Skin of body (tissue), 2 donors: Measurements from ENCODE around the gene GUK1. TPM values are rescaled to one million over a fixed set of nuclear protein-coding genes. Genes with fewer than 3 reads are reported as not detected.

Source experiments
- small RNA-seq: library from RNA; depleted of rRNA; stranded (forward); fragments of <200 nt; gene quantifications from one replicate; pipeline ENCODE3, GENCODE V24; 2014; ENCODE audit warnings: low replicate concordance
- total RNA-seq: library from RNA; depleted of rRNA; stranded (reverse); fragments of >200 nt; gene quantifications from one replicate; pipeline ENCODE4 v1.2.3, GENCODE V29; 2014

GUK1 gene
- total RNA-seq, 1 donor from 2014 or later: 146 TPM

Small RNA genes within 50 kb of the gene (small RNA-seq; reads per million reads assigned to genes)
- gene AL359510.1: not detected

Other genes with a start within 250 kb of the GUK1 start
- gene WNT9A, start 192.3 kb upstream of the GUK1 start, total RNA-seq: 1.5 TPM
- gene WNT3A, start 133.3 kb upstream of the GUK1 start, total RNA-seq: 0.39 TPM
- gene ARF1, start 57.6 kb upstream of the GUK1 start, total RNA-seq: 120 TPM
- gene C1orf35, start 37.0 kb upstream of the GUK1 start, total RNA-seq: 5.8 TPM
- gene MRPL55, start 31.0 kb upstream of the GUK1 start, total RNA-seq: 30.7 TPM
- gene GJC2, start 9.7 kb downstream of the GUK1 start, total RNA-seq: 1.2 TPM
- 5.0 TPM for gene IBA57, start 25.5 kb downstream of the GUK1 start, total RNA-seq
- gene OBSCN, start 67.8 kb downstream of the GUK1 start, total RNA-seq: 79.3 TPM